GM06990 (cell line): ENCODE data around the gene KCNE4.

Experiments
- DNase-seq: peaks from one replicate; pipeline ENCODE4 v3.0.0-alpha.2; 2011; ENCODE audit not compliant: insufficient read length; ENCODE audit errors: extremely low read depth
- H3K27me3 ChIP-seq: replicated peaks from 2 replicates; pipeline ENCODE4 v1.6.0; 2011; ENCODE audit warnings: low read length; ENCODE audit not compliant: control insufficient read depth, insufficient read depth
- H3K36me3 ChIP-seq: 2 replicates; pipeline ENCODE4 v1.5.1; 2011; ENCODE audit warnings: low read length; ENCODE audit not compliant: control insufficient read depth, insufficient read depth
- H3K4me3 ChIP-seq: replicated peaks from 2 replicates; pipeline ENCODE4 v1.5.1; 2011; ENCODE audit warnings: low read depth, mild to moderate bottlenecking, control low read depth, low read length
- TF ChIP-seq, protein P1 (sequence below): IDR thresholded peaks from 2 replicates; pipeline ENCODE4 v1.5.1; 2011; ENCODE audit warnings: low read length, control low read depth, mild to moderate bottlenecking, inconsistent platforms; ENCODE audit not compliant: insufficient read depth, poor library complexity, severe bottlenecking

The KCNE4 gene

DNA sequence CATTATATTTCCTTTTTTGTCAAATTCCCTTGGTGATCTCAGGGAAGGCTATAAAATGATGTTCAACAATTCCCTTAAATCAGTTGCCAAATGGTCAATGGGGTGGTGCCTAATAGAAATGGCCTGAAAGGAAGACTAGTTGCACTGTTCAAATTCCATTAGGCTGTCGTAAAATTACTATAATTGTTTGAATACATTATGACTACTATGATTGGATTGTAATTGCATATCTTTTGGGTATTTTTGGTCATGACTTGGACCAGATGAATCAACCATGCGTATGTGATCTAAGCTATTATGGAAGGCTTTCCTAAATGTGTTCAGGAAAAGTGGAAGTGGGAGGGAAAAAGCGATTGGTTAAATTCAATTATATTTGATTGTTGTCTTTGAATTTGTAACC is 41.3 kb upstream of the KCNE4 start:
- TF ChIP-seq, protein P1, sequence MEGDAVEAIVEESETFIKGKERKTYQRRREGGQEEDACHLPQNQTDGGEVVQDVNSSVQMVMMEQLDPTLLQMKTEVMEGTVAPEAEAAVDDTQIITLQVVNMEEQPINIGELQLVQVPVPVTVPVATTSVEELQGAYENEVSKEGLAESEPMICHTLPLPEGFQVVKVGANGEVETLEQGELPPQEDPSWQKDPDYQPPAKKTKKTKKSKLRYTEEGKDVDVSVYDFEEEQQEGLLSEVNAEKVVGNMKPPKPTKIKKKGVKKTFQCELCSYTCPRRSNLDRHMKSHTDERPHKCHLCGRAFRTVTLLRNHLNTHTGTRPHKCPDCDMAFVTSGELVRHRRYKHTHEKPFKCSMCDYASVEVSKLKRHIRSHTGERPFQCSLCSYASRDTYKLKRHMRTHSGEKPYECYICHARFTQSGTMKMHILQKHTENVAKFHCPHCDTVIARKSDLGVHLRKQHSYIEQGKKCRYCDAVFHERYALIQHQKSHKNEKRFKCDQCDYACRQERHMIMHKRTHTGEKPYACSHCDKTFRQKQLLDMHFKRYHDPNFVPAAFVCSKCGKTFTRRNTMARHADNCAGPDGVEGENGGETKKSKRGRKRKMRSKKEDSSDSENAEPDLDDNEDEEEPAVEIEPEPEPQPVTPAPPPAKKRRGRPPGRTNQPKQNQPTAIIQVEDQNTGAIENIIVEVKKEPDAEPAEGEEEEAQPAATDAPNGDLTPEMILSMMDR, result no peak
- no peak for DNase-seq
- Histone ChIP-seq H3K4me3 (no peak overlapping the region), H3K36me3 (no peaks in the 10 kb centered on the region), H3K27me3 (no peaks in the 10 kb centered on the region)

DNA sequence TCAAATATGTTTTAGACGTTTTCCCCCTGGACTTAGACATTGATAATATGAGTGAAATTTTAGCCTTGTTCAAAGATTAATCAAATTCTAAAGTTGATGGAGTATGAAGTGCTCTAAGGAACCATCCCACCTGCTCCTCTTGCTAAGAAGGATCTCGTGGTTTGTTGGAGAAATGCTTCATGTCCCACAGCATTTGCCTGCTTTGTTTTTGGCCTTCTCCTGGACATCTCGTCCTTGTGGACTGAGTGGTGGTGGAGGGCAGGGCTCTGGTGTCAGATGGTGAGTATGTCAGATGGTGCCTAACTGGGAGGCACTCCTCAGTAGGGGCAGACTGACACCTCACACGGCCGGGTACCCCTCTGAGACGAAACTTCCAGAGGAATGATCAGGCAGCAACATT is 39.7 kb upstream of the KCNE4 start:
- H3K27me3 ChIP-seq, result no peaks in the 10 kb centered on the region
- TF ChIP-seq, protein P1, result no peak
- no peak for DNase-seq
- H3K36me3 ChIP-seq, result no peaks in the 10 kb centered on the region
- no peak overlapping the region for H3K4me3 ChIP-seq

DNA sequence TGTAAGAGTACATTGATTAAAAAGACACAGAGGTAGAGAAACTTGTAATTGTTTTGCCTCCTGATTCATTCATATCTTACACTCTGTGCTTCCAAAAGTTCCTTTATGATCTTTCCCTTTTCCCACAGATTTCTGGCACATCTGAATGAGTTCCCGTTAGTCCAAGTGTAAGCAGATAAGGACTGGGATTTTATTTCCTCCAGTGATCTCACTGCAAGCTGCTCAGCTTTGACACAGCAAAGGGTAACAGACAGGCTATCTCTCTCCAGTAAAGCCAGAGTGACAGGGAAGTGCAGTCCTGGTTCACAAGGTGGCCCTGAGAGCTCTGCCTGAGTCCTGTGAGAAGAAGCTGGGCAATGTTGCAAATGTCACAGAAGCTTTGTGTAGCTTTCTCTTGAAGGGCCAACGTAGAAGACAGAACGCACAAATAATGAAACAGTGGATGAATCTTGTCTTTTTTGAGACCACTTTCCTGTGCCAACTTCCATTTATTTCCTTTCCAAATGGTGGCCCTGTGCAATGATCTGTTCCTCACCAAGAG is 32.5 kb upstream of the KCNE4 start:
- TF ChIP-seq, protein P1, result no peak
- no peaks in the 10 kb centered on the region for H3K27me3 ChIP-seq
- DNase-seq, result no peak
- no peak overlapping the region for H3K4me3 ChIP-seq
- no peaks in the 10 kb centered on the region for H3K36me3 ChIP-seq

DNA sequence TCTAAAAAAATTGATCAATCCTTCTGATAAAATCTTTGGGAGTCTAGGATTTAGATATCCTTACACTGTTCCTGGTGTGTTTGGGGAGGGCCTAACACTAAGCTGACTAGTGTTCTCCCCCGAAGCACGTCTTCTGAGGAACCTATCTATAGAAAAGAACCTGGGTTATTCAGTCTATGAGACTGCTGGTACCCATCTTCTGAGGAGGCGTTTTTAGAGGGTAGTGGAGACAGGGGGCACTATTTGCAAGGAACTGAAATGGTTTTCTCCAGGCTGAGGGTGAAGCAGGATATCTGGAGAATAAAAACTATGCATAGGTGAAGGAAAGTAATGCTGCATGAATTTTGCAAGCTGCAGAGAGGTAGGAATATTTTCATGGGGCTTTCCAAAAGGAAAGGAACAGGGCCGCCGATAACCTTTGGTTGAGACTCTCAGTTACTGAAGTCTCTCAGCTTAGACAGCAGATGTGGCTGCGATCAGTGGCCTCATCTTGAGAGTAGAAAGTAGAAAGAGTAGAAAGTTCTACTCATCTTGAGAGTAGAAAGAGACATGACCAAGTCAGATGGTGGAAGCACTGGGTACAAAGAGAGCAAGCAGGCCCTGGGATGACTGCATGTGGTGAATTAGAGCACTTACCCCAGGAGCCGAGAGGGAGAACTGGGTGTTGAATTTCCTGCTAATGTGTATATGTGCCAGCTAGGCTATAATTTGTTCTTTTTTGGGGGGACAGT is 31.8 kb upstream of the KCNE4 start:
- DNase-seq, result no peak
- Histone ChIP-seq H3K36me3 (no peaks in the 10 kb centered on the region), H3K4me3 (no peak overlapping the region), H3K27me3 (no peaks in the 10 kb centered on the region)
- TF ChIP-seq, protein P1, result peak; percentile 17

DNA sequence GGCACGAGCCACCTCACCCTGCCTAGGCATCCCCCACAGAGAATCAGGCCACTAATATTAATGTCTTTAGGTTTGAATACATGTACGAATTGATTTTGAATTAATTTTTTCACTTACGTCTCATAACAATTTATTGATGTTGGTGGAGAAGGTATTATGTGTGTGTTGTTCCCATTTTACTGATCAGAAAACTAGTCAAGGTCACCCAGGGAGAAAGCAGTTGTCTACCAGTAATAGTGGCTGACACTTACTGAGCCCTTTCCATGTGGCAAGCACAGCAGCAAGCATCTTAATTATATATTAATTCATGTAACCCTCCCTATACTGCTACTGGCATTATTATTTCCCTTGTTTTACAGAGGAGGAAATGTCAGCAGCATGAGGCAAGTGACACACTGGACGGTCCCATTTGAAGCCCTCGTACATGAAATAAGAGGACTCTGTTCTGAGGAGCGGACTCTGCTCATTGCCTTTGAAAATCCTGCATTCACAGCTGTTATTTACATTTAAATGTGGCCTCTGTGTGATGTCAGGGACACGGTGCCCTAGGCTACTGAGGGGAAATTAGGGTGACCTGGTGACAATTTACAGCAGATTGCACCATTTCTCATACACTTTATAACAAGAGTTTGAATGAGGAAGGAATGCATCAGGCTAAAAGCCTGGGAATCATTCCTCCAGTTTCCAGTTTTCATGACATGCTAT is 30.9 kb upstream of the KCNE4 start:
- Histone ChIP-seq H3K27me3 (no peaks in the 10 kb centered on the region), H3K36me3 (no peaks in the 10 kb centered on the region), H3K4me3 (no peak overlapping the region)
- DNase-seq, result no peak
- TF ChIP-seq, protein P1, result no peak
